SK-N-SH (cell line): ENCODE results near the gene TAF1A. TPM values are rescaled to one million over a fixed set of nuclear protein-coding genes. Genes with fewer than 3 reads are reported as not detected.

Source experiments
- CTCF ChIA-PET: fragments of 300-600, 350-600 bp; formaldehyde crosslinking; extraction: SDS; loops from one replicate; lab custom pipeline; 2021; lab: Yijun Ruan, JAX
- POLR2A ChIA-PET: fragments of 350-600 bp; sonication (Branson Sonifier 250); formaldehyde crosslinking; extraction: SDS; loops from one replicate; lab custom pipeline; 2020; ENCODE audit warnings: antibody characterized with exemption, inconsistent platforms; lab: Yijun Ruan, JAX
- DNase-seq: peaks from one replicate; pipeline ENCODE4 v3.0.0; 2012
- H2AFZ ChIP-seq: fragments of 200-600 bp; sonication (generic); 2 replicates; pipeline ENCODE4 v1.8.1; 2016; ENCODE audit warnings: antibody characterized with exemption, mild to moderate bottlenecking, low read depth
- H3F3A ChIP-seq: fragments of 200-600 bp; sonication (generic); replicated peaks from 2 replicates; pipeline ENCODE3; 2016; ENCODE audit warnings: antibody characterized with exemption, mild to moderate bottlenecking; ENCODE audit not compliant: insufficient read depth
- H3K27ac ChIP-seq, 2 experiments: fragments of 200-500 bp in 1 of 2; fragments of 200-600 bp in 1 of 2; sonication (Bioruptor generic) in 1 of 2; sonication (generic), shearing (Covaris generic) in 1 of 2; 2 replicates each; pipeline versions ENCODE4 v1.5.1 to v1.6.1; 2014 to 2016; ENCODE audit warnings: low read depth in 2 of 2, inconsistent platforms in 1 of 2, low read length in 1 of 2, mild to moderate bottlenecking in 1 of 2, mixed read lengths in 1 of 2
- H3K27me3 ChIP-seq: fragments of 200-600 bp; sonication (generic), shearing (Covaris generic); 2 replicates; pipeline ENCODE4 v1.6.1; 2016; ENCODE audit warnings: mixed run types; ENCODE audit not compliant: insufficient read depth
- H3K36me3 ChIP-seq, 2 experiments: fragments of 200-500 bp in 1 of 2; fragments of 200-600 bp in 1 of 2; sonication (Bioruptor generic) in 1 of 2; sonication (generic) in 1 of 2; replicated peaks in 1 of 2; 2 replicates each; pipeline versions ENCODE3 to v1.5.1; 2014 to 2016; ENCODE audit warnings: low read length in 1 of 2, mild to moderate bottlenecking in 1 of 2; ENCODE audit not compliant: insufficient read depth in 2 of 2, control insufficient read depth in 1 of 2
- H3K4me1 ChIP-seq, 2 experiments: fragments of 200-500 bp in 1 of 2; fragments of 200-600 bp in 1 of 2; sonication (Bioruptor generic) in 1 of 2; sonication (generic), shearing (Covaris generic) in 1 of 2; 2 replicates each; pipeline versions ENCODE4 v1.5.1 to v1.6.1; 2014 to 2016; ENCODE audit warnings: low read depth in 1 of 2, low read length in 1 of 2, mixed run types in 1 of 2; ENCODE audit not compliant: insufficient read depth in 2 of 2, control insufficient read depth in 1 of 2
- H3K4me2 ChIP-seq: fragments of 200-600 bp; sonication (generic), shearing (Covaris generic); 2 replicates; pipeline ENCODE4 v1.6.1; 2017; ENCODE audit warnings: mixed run types
- H3K4me3 ChIP-seq, 2 experiments: fragments of 200-500 bp in 1 of 2; fragments of 200-600 bp in 1 of 2; sonication (Bioruptor generic) in 1 of 2; sonication (generic), shearing (Covaris generic) in 1 of 2; 2 replicates each; pipeline versions ENCODE4 v1.5.1 to v1.8.1; 2014 to 2016; ENCODE audit warnings: low read depth in 2 of 2, inconsistent platforms in 1 of 2, low read length in 1 of 2, mild to moderate bottlenecking in 1 of 2, mixed read lengths in 1 of 2, moderate library complexity in 1 of 2
- H3K79me2 ChIP-seq: fragments of 200-600 bp; sonication (generic); 2 replicates; pipeline ENCODE4 v1.8.1; 2017; ENCODE audit warnings: mild to moderate bottlenecking; ENCODE audit not compliant: insufficient read depth
- H3K9ac ChIP-seq: fragments of 200-600 bp; sonication (generic); 2 replicates; pipeline ENCODE4 v1.6.1; 2017; ENCODE audit warnings: mixed run types
- H3K9me2 ChIP-seq: fragments of 200-600 bp; sonication (generic); 2 replicates; pipeline ENCODE4 v1.6.1; 2017; ENCODE audit warnings: mixed run types
- H3K9me3 ChIP-seq: fragments of 200-600 bp; sonication (generic); 2 replicates; pipeline ENCODE4 v1.6.1; 2017; ENCODE audit warnings: mixed run types, mild to moderate bottlenecking, moderate library complexity
- H4K20me1 ChIP-seq: fragments of 200-600 bp; sonication (generic); 2 replicates; pipeline ENCODE4 v1.6.1; 2017; ENCODE audit warnings: mild to moderate bottlenecking, mixed run types; ENCODE audit not compliant: insufficient read depth
- CHD2 ChIP-seq: fragments of 150-350 bp; IDR thresholded peaks from 2 replicates; pipeline ENCODE4 v1.6.1; 2018; ENCODE audit warnings: low read length; ENCODE audit not compliant: partially characterized antibody
- FOSL2 ChIP-seq: IDR thresholded peaks from 2 replicates; pipeline ENCODE4 v1.4.0; 2012; ENCODE audit warnings: low read depth, mild to moderate bottlenecking, moderate library complexity, borderline replicate concordance
- GABPA ChIP-seq: IDR thresholded peaks from 2 replicates; pipeline ENCODE4 v1.4.0; 2012; ENCODE audit warnings: low read depth, mild to moderate bottlenecking
- MEF2A ChIP-seq: IDR thresholded peaks from 2 replicates; pipeline ENCODE4 v1.4.0; 2012; ENCODE audit warnings: low read depth, borderline replicate concordance
- MXI1 ChIP-seq: IDR thresholded peaks from 2 replicates; pipeline ENCODE4 v1.6.1; 2012; ENCODE audit warnings: mild to moderate bottlenecking, low read depth, low read length, improper control_type of control experiment
- RCOR1 ChIP-seq: fragments of 150-350 bp; IDR thresholded peaks from 2 replicates; pipeline ENCODE4 v1.6.1; 2017; ENCODE audit warnings: antibody characterized with exemption, low read length
- SIN3A ChIP-seq: IDR thresholded peaks from 2 replicates; pipeline ENCODE4 v1.6.1; 2012; ENCODE audit warnings: low read depth, mild to moderate bottlenecking, low read length, moderate library complexity, borderline replicate concordance
- TCF12 ChIP-seq: IDR thresholded peaks from 2 replicates; pipeline ENCODE4 v1.4.0; 2012
- TEAD4 ChIP-seq: IDR thresholded peaks from 2 replicates; pipeline ENCODE4 v1.4.0; 2012; ENCODE audit warnings: mild to moderate bottlenecking, borderline replicate concordance; ENCODE audit not compliant: insufficient read depth
- WGBS: methylation state at CpG from one replicate; pipeline ENCODE4 v1.1.6; 2017; ENCODE audit warnings: low lambda C conversion rate; 5-methylcytosine and 5-hydroxymethylcytosine counted together
- polyA plus RNA-seq, 3 experiments: library from polyadenylated mRNA; depleted of rRNA; stranded (reverse); fragments of >200 nt; gene quantifications; 2 replicates each; pipeline ENCODE4 v1.2.3, GENCODE V29; 2012
- TF ChIP-seq, protein P1 (sequence below): fragments of 200-600 bp; sonication (generic); IDR thresholded peaks from 2 replicates; pipeline ENCODE4 v1.6.1; 2017; ENCODE audit warnings: antibody characterized with exemption, mild to moderate bottlenecking, moderate library complexity
- TF ChIP-seq, protein P2 (sequence below): fragments of 150-350 bp; IDR thresholded peaks from 2 replicates; pipeline ENCODE4 v1.6.1; 2017; ENCODE audit warnings: antibody characterized with exemption, low read length, low read depth, borderline replicate concordance
- TF ChIP-seq, protein P3 (sequence below): IDR thresholded peaks from 2 replicates; pipeline ENCODE4 v1.4.0; 2012; ENCODE audit warnings: low read depth, borderline replicate concordance
- TF ChIP-seq, protein P4 (sequence below): fragments of 150-350 bp; IDR thresholded peaks from 2 replicates; pipeline ENCODE4 v1.6.1; 2016; ENCODE audit warnings: mild to moderate bottlenecking, low read depth, low read length

TAF1A gene
- polyA plus RNA-seq, 1 of the 3 experiments (the other 2 are of a cell fraction) = 4.6 TPM

DNA sequence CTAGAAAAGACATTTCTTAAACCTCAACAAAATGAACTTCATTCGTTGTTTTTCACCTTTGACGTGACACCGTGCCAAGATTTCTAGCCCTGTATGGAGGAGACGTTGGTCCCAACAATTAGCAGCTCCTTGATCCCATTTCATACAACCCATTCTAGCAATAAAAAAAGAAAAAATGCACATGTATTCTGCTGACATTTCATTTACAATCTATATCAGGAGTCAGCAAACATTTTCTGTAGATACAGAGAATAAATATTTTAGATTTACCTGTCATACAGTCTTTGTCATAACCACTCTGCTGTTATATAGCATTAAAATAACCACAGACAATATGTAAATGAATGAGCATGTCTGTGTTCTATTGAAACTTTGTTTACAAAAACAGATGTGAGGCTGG, 7.0 kb upstream of the TAF1A start:
- H3K36me3 ChIP-seq = no peaks in the 10 kb centered on the region
- no peaks in the 10 kb centered on the region for H3K79me2 ChIP-seq
- DNase-seq = no peak
- H3K9me3 ChIP-seq = no peaks in the 10 kb centered on the region
- H3K9me2 ChIP-seq = no peaks in the 10 kb centered on the region
- POLR2A ChIA-PET = no interaction called here
- no peaks in the 10 kb centered on the region for H3K27me3 ChIP-seq
- no peak overlapping the region for H2AFZ ChIP-seq
- no peak for TF ChIP-seq SIN3A
- no peak for TF ChIP-seq FOSL2
- no peak for TF ChIP-seq RCOR1
- H3K4me2 ChIP-seq = no peak overlapping the region
- no peaks in the 10 kb centered on the region for H4K20me1 ChIP-seq
- no peaks in the 10 kb centered on the region for H3F3A ChIP-seq
- no peak overlapping the region for H3K27ac ChIP-seq
- H3K4me1 ChIP-seq = no peaks in the 10 kb centered on the region
- H3K9ac ChIP-seq = no peak overlapping the region
- no peak overlapping the region for H3K4me3 ChIP-seq
- WGBS = 66% methylated on average over 4 of the region's 4 CpGs
- CTCF ChIA-PET = no interaction called here

DNA sequence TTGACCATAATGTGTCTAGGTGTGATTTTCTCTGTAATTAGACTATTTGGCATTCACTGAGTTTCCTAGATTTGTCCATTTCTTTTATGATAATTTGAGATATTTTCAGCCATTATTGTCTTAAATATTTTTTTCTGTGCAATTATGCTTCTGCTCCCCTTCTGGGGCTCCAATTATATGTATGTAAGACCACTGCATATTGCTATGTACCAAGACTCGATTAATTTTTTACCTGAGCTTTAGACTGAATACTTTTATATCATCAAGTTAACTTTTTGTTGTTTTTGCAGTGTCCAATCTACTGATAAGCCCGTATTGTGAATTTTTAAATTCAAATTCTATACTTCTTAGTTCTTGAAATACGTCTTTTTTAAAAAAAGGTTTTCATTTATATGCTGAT, 5.1 kb upstream of the TAF1A start:
- H3F3A ChIP-seq = no peaks in the 10 kb centered on the region
- POLR2A ChIA-PET = no interaction called here
- no peak overlapping the region for H3K4me2 ChIP-seq
- H3K36me3 ChIP-seq = no peaks in the 10 kb centered on the region
- H3K27ac ChIP-seq = no peak overlapping the region
- no peak overlapping the region for H3K4me3 ChIP-seq
- CTCF ChIA-PET = interaction anchor here (1.4 to 2.6 kb wide), 2 partner anchors 15 to 130 kb away, joined by 4 to 7 read pairs; no protein-coding TSS in a partner anchor
- TF ChIP-seq, protein P1, sequence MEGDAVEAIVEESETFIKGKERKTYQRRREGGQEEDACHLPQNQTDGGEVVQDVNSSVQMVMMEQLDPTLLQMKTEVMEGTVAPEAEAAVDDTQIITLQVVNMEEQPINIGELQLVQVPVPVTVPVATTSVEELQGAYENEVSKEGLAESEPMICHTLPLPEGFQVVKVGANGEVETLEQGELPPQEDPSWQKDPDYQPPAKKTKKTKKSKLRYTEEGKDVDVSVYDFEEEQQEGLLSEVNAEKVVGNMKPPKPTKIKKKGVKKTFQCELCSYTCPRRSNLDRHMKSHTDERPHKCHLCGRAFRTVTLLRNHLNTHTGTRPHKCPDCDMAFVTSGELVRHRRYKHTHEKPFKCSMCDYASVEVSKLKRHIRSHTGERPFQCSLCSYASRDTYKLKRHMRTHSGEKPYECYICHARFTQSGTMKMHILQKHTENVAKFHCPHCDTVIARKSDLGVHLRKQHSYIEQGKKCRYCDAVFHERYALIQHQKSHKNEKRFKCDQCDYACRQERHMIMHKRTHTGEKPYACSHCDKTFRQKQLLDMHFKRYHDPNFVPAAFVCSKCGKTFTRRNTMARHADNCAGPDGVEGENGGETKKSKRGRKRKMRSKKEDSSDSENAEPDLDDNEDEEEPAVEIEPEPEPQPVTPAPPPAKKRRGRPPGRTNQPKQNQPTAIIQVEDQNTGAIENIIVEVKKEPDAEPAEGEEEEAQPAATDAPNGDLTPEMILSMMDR = no peak
- no peak for TF ChIP-seq MXI1
- TF ChIP-seq, protein P2, sequence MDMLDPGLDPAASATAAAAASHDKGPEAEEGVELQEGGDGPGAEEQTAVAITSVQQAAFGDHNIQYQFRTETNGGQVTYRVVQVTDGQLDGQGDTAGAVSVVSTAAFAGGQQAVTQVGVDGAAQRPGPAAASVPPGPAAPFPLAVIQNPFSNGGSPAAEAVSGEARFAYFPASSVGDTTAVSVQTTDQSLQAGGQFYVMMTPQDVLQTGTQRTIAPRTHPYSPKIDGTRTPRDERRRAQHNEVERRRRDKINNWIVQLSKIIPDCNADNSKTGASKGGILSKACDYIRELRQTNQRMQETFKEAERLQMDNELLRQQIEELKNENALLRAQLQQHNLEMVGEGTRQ = no peak
- no peak for TF ChIP-seq TEAD4
- TF ChIP-seq, protein P3, sequence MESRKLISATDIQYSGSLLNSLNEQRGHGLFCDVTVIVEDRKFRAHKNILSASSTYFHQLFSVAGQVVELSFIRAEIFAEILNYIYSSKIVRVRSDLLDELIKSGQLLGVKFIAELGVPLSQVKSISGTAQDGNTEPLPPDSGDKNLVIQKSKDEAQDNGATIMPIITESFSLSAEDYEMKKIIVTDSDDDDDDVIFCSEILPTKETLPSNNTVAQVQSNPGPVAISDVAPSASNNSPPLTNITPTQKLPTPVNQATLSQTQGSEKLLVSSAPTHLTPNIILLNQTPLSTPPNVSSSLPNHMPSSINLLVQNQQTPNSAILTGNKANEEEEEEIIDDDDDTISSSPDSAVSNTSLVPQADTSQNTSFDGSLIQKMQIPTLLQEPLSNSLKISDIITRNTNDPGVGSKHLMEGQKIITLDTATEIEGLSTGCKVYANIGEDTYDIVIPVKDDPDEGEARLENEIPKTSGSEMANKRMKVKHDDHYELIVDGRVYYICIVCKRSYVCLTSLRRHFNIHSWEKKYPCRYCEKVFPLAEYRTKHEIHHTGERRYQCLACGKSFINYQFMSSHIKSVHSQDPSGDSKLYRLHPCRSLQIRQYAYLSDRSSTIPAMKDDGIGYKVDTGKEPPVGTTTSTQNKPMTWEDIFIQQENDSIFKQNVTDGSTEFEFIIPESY = no peak
- no peak for TF ChIP-seq TCF12
- TF ChIP-seq MEF2A = no peak
- no peak for TF ChIP-seq GABPA
- no peak for TF ChIP-seq CHD2
- TF ChIP-seq, protein P4, sequence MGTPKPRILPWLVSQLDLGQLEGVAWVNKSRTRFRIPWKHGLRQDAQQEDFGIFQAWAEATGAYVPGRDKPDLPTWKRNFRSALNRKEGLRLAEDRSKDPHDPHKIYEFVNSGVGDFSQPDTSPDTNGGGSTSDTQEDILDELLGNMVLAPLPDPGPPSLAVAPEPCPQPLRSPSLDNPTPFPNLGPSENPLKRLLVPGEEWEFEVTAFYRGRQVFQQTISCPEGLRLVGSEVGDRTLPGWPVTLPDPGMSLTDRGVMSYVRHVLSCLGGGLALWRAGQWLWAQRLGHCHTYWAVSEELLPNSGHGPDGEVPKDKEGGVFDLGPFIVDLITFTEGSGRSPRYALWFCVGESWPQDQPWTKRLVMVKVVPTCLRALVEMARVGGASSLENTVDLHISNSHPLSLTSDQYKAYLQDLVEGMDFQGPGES = no peak
- DNase-seq = no peak
- H3K79me2 ChIP-seq = no peaks in the 10 kb centered on the region
- no peaks in the 10 kb centered on the region for H3K9me2 ChIP-seq
- WGBS = 65% methylated on average over 3 of the region's 3 CpGs
- no peak overlapping the region for H2AFZ ChIP-seq
- H3K27me3 ChIP-seq = no peaks in the 10 kb centered on the region
- no peaks in the 10 kb centered on the region for H4K20me1 ChIP-seq
- peaks cover 0 to 5% of the 10 kb centered on the region in 2 experiments; a peak in 2 of 4 replicates for H3K4me1 ChIP-seq
- H3K9me3 ChIP-seq = no peaks in the 10 kb centered on the region
- H3K9ac ChIP-seq = no peak overlapping the region
